Measurements from ENCODE around the gene ABITRAM.
A peak's percentile ranks its signal among the peaks of the same experiment; 100 is the strongest.
"Not testable (repeated sequence)": the region's sequence is repeated elsewhere in the genome, so short reads cannot be mapped to it uniquely, and the experiment has no call there.

ABITRAM gene

DNA sequence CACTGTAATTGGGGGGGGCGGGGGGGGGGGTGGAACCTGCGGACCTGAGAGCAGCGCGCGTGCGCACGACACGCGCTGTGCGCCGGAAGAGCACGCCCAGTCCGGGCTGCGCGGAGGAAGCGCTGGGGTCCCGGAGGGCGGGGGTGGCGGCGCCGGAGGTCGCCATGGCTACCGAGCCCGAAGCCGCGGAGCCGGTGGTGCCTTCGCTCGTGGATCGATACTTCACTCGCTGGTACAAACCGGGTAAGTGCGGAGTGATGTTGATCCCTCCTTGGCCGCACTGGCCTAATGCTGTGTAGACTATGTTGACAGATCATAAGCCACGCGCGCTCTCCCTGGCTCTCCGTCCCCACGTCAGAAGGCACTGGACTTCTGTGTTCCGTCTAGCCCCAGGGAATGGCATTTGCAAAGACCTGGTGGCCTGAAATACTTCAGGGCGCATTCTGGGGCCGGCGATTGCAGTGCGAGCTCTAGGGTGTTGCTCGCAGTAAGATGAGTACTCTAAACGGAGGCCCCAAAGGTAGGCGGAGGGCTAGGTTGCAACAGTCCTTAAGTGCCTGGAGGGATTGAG is at the start of gene ABITRAM:
Gene ABITRAM, plus strand, starts transcription at position 78 of the 571 bp plus-strand sequence. Its CDS starts 87 bp downstream, at position 165.
- peak; percentile 38 to 61 (median 57) for DNase-seq (ENCODE audit: low read depth in 3 of 3, low spot score in 1 of 3)

- DNase-seq (ENCODE audit: low read depth in 3 of 3, low spot score in 1 of 3): no peak
These were observed 49.5 kb upstream of the ABITRAM start for GRCh38 chr9:108884701-108885100.

- DNase-seq (ENCODE audit: low read depth in 3 of 3, low spot score in 1 of 3): peak in 1 of 3 donors; percentile 10
These were observed 48.4 kb upstream of the ABITRAM start for GRCh38 chr9:108885643-108886348.

DNA sequence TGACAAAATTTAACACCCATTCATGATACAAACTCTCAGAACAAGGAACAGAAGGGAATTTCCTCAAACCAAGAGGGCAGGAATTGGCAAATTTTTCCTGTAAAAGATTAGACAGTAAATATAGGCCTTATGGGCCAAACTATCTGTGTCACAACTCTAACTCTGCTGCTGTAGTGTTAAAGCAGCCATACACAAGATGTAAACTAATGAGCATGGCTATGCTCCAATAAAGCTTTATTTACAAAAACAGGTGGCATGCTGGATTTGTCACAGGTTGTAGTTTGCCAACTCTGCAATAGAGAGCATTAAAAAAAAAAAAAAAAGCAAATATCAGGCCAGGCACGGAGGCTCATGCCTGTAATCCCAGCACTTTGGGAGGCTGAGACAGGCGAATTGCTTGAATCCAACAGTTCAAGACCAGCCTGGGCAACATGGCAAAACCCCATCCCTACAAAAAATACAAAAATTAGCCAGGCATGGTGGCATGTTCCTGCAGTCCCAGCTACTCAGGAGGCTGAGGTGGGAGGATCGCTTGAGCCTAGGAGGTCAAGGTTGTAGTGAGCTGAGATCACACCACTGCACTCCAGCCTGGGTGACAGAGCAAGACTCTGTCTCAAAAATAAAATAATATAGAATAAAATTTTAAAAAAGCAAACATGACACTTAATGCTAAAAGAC is 47.5 kb upstream of the ABITRAM start:
- DNase-seq (ENCODE audit: low read depth in 3 of 3, low spot score in 1 of 3): not testable (repeated sequence)

GRCh38 chr9:108889649-108890067 is 44.5 kb upstream of the ABITRAM start:
- DNase-seq (ENCODE audit: low read depth in 3 of 3, low spot score in 1 of 3): no peak

DNA sequence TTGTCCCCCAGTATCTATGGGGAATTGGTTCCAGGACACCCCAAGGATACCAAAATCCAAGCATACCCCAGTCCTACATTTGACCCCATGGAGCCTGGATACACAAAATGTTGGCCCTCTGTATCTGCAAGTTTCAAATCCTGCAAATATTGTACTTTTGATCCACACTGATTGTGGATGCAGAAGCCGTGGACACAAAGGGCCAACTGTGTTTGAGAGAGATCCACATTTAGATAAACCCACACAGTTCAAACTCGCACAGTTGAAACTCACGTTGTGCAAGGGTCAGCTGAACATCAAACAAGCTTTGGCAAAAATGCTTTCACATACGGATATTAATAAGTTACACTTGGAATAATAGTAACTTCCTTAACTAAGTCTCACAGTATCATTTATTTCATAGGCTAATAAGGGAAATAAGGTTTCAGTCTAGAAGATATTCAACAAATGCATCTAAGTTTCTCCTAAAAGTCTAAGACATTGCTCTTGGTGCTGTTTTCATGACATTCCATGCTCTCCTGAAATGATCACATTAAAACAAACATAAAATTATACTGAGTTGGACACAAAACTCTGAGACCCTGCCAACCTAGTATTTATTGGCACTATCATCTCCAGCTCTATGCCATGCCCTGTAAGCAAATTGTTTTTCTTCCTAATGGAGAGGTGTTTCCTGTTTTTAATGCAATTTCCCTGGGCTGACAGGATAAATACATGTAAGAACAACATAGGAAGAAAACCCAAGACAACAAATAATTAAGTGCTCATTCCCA is 39.8 kb upstream of the ABITRAM start:
- no peak for DNase-seq (ENCODE audit: low read depth in 3 of 3, low spot score in 1 of 3)

GRCh38 chr9:108897324-108898096 is 36.7 kb upstream of the ABITRAM start:
- no peak for DNase-seq (ENCODE audit: low read depth in 3 of 3, low spot score in 1 of 3)

- not testable (repeated sequence) for DNase-seq (ENCODE audit: low read depth in 3 of 3, low spot score in 1 of 3)
These were observed 35.0 kb upstream of the ABITRAM start for GRCh38 chr9:108899023-108899695.

GRCh38 chr9:108900176-108900575 is 34.0 kb upstream of the ABITRAM start:
- DNase-seq (ENCODE audit: low read depth in 3 of 3, low spot score in 1 of 3): no peak

DNA sequence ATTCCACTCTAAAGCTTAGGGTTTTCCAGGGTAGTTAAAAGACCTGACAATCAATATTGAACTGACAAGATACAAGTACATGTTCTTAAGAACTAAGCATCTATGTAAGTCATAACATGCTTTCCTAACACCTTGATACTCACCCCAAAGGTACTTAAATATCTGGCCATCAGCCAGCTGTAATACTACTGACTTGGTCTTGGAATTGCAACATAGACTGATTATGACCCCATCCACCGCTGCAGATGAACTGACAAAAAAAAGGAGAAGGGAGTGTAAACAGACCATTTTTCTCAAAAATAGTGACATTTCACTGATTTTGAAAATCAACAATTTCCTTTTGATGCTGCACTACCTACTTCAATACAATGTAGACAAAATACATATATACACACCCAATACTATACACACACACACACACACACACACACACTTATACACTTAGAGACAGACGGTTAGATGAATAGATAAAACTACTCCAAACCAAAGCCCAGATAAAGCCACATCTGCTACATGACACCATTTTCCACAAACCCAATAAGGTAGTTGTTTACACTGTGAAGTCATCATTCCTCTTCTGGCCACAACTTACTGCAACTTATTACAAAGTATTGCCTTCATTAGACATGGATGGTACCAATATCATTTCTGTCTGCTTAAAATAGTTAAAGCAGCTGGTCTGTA is 30.6 kb upstream of the ABITRAM start:
- DNase-seq (ENCODE audit: low read depth in 3 of 3, low spot score in 1 of 3): no peak

- no peak for DNase-seq (ENCODE audit: low read depth in 3 of 3, low spot score in 1 of 3)
These were observed 30.0 kb upstream of the ABITRAM start for GRCh38 chr9:108904161-108904560.

DNA sequence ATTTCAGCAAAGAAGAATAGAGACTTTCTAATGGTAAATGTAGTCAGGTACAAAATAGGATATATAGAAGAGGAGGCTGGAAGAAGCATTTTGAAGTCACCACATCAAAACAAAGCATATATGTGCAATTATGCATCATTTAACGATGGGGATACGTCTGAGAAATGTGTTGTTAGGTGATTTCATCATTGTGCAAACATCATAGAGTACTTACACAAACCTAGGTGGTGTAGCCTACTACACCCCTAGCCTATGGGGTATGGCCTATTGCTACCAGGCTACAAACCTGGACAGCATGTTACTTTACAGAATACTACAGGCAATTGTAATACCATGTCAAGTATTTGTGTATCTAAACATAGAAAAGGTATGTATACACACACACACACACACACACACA is 28.7 kb upstream of the ABITRAM start:
- DNase-seq (ENCODE audit: low read depth in 3 of 3, low spot score in 1 of 3): no peak

GRCh38 chr9:108910402-108910801 is 23.8 kb upstream of the ABITRAM start:
- no peak for DNase-seq (ENCODE audit: low read depth in 3 of 3, low spot score in 1 of 3)

- DNase-seq (ENCODE audit: low read depth in 3 of 3, low spot score in 1 of 3): no peak
These were observed 23.3 kb upstream of the ABITRAM start for GRCh38 chr9:108910914-108911313.

DNA sequence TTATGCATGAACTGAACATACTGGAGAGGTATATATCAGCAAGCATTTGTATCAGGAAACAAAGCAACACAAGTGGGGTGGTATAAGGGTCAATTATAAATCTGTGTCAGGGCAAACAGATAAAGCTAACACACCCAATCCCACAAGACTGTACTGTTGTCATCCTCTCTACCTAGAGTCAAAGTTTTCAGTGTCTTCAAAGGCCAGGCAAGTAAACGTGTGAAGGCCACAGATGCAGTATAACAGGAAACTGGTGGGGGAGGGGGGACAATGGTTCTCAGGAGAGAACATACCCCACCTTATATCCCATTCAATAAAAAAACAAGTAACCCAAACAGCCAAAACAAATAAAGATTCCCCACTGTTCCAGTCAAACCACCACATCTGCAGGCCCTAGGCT is 22.4 kb upstream of the ABITRAM start:
- DNase-seq (ENCODE audit: low read depth in 3 of 3, low spot score in 1 of 3): no peak

DNA sequence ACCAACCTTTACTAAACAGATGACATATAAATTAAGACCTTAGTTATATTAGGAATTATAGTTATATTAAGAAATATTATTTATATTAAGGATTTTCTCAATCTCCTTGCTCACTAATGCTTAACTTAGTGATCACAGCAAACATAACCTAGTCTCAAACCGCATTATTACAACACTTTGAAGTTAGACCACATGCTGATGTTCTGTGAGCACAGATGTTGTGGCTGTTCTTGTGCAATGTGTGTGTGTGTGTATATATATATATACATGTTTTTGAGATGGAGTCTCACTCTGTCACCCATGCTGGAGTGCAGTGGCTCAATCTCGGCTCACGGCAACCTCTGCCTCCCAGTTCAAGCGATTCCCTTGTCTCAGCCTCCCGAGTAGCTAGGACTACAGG is 20.8 kb upstream of the ABITRAM start:
- no peak for DNase-seq (ENCODE audit: low read depth in 3 of 3, low spot score in 1 of 3)

DNA sequence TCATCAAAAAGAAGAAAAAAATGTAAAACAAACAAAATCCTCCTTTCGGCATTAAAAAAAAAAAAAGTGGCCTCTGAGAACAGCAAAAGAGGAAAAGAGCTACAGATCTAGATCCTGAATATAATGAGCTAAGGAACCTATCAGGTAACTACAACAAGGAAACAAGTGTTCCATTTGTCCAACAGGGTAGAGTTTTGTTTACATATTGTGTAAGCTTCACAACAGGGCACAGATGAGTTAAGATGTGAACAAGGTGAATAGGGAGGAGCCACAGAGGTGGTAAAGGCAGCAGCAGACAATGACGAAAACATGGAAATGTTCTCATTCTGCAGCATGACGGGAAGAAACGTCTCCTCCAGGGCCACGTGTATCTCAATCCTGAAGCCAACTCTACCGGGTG is 14.7 kb upstream of the ABITRAM start:
- DNase-seq (ENCODE audit: low read depth in 3 of 3, low spot score in 1 of 3): no peak

DNA sequence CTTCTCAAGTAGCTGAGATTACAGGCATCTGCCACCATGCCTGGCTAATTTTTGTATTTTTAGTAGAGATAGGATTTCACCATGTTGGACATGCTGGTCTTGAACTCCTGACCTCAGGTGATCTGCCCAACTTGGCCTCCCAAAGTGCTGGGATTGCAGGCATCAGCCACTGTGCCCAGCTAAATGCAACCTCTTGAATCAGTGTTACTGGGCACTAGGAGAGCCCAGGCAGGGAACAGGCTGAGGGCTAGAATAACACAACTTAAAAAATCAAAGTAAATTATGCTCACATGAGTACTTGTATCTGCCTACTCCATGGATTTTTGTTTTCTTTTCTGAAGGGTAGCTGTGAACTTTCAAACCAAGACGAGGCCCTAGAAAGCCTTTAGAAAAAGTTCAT is 13.8 kb upstream of the ABITRAM start:
- DNase-seq (ENCODE audit: low read depth in 3 of 3, low spot score in 1 of 3): not testable (repeated sequence)

DNA sequence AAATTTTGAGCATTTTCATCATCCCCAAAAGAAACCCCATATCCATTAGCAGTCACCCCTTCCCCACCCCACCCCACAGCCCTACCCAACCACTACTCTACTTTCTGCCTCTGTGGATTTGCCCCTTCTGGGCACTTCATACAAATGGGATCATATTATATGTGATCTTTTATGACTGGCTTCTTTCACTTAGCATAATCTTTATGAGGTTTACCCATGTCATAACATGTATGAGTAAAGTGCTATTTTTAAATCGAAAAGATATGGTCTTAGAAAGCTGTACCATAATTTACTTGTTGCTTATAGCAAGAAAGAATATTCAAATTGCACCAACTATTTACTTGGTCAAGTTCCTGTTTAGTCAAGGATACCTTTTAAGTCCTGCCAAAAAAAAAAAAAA is 13.0 kb upstream of the ABITRAM start:
- DNase-seq (ENCODE audit: low read depth in 3 of 3, low spot score in 1 of 3): no peak

- no peak for DNase-seq (ENCODE audit: low read depth in 3 of 3, low spot score in 1 of 3)
These were observed 9.7 kb upstream of the ABITRAM start for GRCh38 chr9:108924466-108924865.
